HEK293T (cell line): ENCODE results near the gene SYNJ2.

Experiments used
- CTCF ChIA-PET: fragments of 350-600 bp; formaldehyde crosslinking; extraction: SDS; loops from one replicate; lab custom pipeline; 2021; ENCODE audit warnings: antibody characterized with exemption, inconsistent platforms; lab: Yijun Ruan, JAX
- POLR2A ChIA-PET: fragments of 350-600 bp; formaldehyde crosslinking; extraction: SDS; loops from one replicate; lab custom pipeline; 2020; ENCODE audit warnings: antibody characterized with exemption, inconsistent platforms; lab: Yijun Ruan, JAX
- DNase-seq: peaks from one replicate; pipeline ENCODE4 v3.0.0; 2012; ENCODE audit warnings: mixed read lengths; ENCODE audit errors: extremely low spot score
- ARNT ChIP-seq: fragments of 450-650 bp; IDR thresholded peaks from 2 replicates; pipeline ENCODE4 v1.6.1; 2017; ENCODE audit warnings: mild to moderate bottlenecking
- BHLHE40 ChIP-seq: fragments of 450-650 bp; IDR thresholded peaks from 2 replicates; pipeline ENCODE4 v1.6.1; 2016; ENCODE audit warnings: mild to moderate bottlenecking, moderate library complexity, borderline replicate concordance
- CTBP1 ChIP-seq: fragments of 450-650 bp; IDR thresholded peaks from 2 replicates; pipeline ENCODE4 v1.6.1; 2016; ENCODE audit warnings: borderline replicate concordance
- ELF4 ChIP-seq: fragments of 450-650 bp; IDR thresholded peaks from 2 replicates; pipeline ENCODE4 v1.6.1; 2017; ENCODE audit warnings: antibody characterized with exemption
- FOXA1 ChIP-seq: fragments of 450-650 bp; IDR thresholded peaks from 2 replicates; pipeline ENCODE4 v1.6.1; 2016; ENCODE audit warnings: mild to moderate bottlenecking
- FOXK2 ChIP-seq: fragments of 450-650 bp; IDR thresholded peaks from 2 replicates; pipeline ENCODE4 v1.6.1; 2016; ENCODE audit warnings: mild to moderate bottlenecking
- FOXM1 ChIP-seq: fragments of 450-650 bp; IDR thresholded peaks from 2 replicates; pipeline ENCODE4 v1.6.1; 2017; ENCODE audit warnings: mild to moderate bottlenecking, borderline replicate concordance
- HDGF ChIP-seq: fragments of 450-650 bp; IDR thresholded peaks from 2 replicates; pipeline ENCODE4 v1.6.1; 2017; ENCODE audit warnings: antibody characterized with exemption, borderline replicate concordance
- L3MBTL2 ChIP-seq: fragments of 450-650 bp; conservative IDR thresholded peaks from 2 replicates; pipeline ENCODE4 v1.6.1; 2016; ENCODE audit warnings: mild to moderate bottlenecking
- LEF1 ChIP-seq: fragments of 450-650 bp; IDR thresholded peaks from 2 replicates; pipeline ENCODE4 v1.6.1; 2017; ENCODE audit warnings: mild to moderate bottlenecking, borderline replicate concordance
- NFRKB ChIP-seq: fragments of 450-650 bp; IDR thresholded peaks from 2 replicates; pipeline ENCODE4 v1.6.1; 2016; ENCODE audit warnings: mild to moderate bottlenecking, moderate library complexity
- SP1 ChIP-seq: fragments of 450-650 bp; IDR thresholded peaks from 2 replicates; pipeline ENCODE4 v1.6.1; 2017
- SUZ12 ChIP-seq: fragments of 450-650 bp; IDR thresholded peaks from 2 replicates; pipeline ENCODE4 v1.6.1; 2016; ENCODE audit warnings: mild to moderate bottlenecking
- TARDBP ChIP-seq: fragments of 450-650 bp; IDR thresholded peaks from 2 replicates; pipeline ENCODE4 v1.6.1; 2016
- ZNF384 ChIP-seq: fragments of 450-650 bp; IDR thresholded peaks from 2 replicates; pipeline ENCODE4 v1.6.1; 2016
- TF ChIP-seq, protein P1 (sequence below): fragments of 450-650 bp; IDR thresholded peaks from 2 replicates; pipeline ENCODE4 v1.6.1; 2016

SYNJ2 gene

GRCh38 chr6:158013904-158014504, 32.3 kb downstream of the SYNJ2 start:
- ChIA-PET CTCF (interaction anchor here (0.6 to 4.5 kb wide), 2 partner anchors 12 to 13 kb away, joined by 3 to 22 read pairs; no protein-coding TSS in a partner anchor), POLR2A (interaction anchor here (0.6 kb wide), 1 partner anchor 18 kb away, joined by 3 read pairs; no protein-coding TSS in a partner anchor)
- TF ChIP-seq SP1 (no peak), BHLHE40 (no peak), SUZ12 (no peak), NFRKB (no peak), TARDBP (no peak), FOXK2 (no peak), FOXM1 (no peak), ELF4 (no peak), ARNT (no peak), L3MBTL2 (no peak), HDGF (no peak), FOXA1 (no peak), LEF1 (no peak), ZNF384 (no peak), CTBP1 (no peak)
- TF ChIP-seq, protein P1, sequence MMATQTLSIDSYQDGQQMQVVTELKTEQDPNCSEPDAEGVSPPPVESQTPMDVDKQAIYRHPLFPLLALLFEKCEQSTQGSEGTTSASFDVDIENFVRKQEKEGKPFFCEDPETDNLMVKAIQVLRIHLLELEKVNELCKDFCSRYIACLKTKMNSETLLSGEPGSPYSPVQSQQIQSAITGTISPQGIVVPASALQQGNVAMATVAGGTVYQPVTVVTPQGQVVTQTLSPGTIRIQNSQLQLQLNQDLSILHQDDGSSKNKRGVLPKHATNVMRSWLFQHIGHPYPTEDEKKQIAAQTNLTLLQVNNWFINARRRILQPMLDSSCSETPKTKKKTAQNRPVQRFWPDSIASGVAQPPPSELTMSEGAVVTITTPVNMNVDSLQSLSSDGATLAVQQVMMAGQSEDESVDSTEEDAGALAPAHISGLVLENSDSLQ = no peak
- no peak for DNase-seq

GRCh38 chr6:158014505-158015187, 33.0 kb downstream of the SYNJ2 start:
- CTCF ChIA-PET = interaction anchor here (4.5 kb wide), 1 partner anchor 12 kb away, joined by 22 read pairs; no protein-coding TSS in a partner anchor
- POLR2A ChIA-PET = no interaction called here
- TF ChIP-seq NFRKB (no peak), ZNF384 (no peak), SUZ12 (no peak), ARNT (no peak), CTBP1 (no peak), TARDBP (no peak), LEF1 (no peak), FOXK2 (no peak), BHLHE40 (no peak), FOXA1 (no peak), HDGF (no peak), L3MBTL2 (no peak)
- TF ChIP-seq, protein P1 = no peak
- no peak for DNase-seq

GRCh38 chr6:158015188-158015506, 33.5 kb downstream of the SYNJ2 start:
- TF ChIP-seq FOXM1 (no peak), HDGF (no peak), L3MBTL2 (no peak), SP1 (no peak)
- ChIA-PET POLR2A (no interaction called here), CTCF (interaction anchor here (4.5 kb wide), 1 partner anchor 11 kb away, joined by 22 read pairs; no protein-coding TSS in a partner anchor)
- no peak for DNase-seq

GRCh38 chr6:158016571-158017383, 35.1 kb downstream of the SYNJ2 start:
- DNase-seq = no peak
- ChIA-PET CTCF (interaction anchor here (1.0 to 4.5 kb wide), 2 partner anchors 9 to 34 kb away, joined by 5 to 22 read pairs; no protein-coding TSS in a partner anchor), POLR2A (no interaction called here)
- TF ChIP-seq BHLHE40 = no peak
- no peak for TF ChIP-seq HDGF
- TF ChIP-seq, protein P1 = no peak
- no peak for TF ChIP-seq SUZ12
- TF ChIP-seq CTBP1 = no peak
- no peak for TF ChIP-seq ZNF384
- TF ChIP-seq ARNT = no peak
- no peak for TF ChIP-seq ELF4

DNA sequence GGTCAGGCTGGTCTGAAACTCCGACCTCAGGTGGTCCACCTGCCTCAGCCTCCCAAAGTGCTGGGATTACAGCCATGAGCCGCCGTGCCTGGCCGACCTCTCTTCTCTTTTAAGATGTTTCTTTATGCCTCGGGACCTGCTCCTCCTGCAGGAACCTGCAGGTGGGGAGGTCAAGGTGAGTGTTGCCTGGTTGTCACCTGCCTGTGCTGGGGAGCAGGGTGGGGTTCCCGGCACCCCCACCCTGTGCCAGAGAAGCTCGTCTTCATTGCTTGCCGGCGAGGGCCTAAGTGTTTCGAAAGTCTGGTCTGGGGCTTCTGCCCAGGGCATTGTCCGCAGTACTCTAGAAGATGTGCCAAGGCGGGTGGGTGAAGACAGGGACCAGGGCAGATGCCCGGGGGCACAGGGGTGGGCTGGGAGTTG, 36.0 kb downstream of the SYNJ2 start:
- CTCF ChIA-PET = interaction anchor here (1.0 to 4.5 kb wide), 2 partner anchors 9 to 35 kb away, joined by 5 to 22 read pairs; no protein-coding TSS in a partner anchor
- DNase-seq = no peak
- TF ChIP-seq FOXK2 = no peak
- no peak for TF ChIP-seq LEF1
- no peak for TF ChIP-seq ELF4
- no peak for TF ChIP-seq L3MBTL2
- TF ChIP-seq SP1 = no peak
- TF ChIP-seq FOXM1 = no peak
- TF ChIP-seq NFRKB = no peak
- TF ChIP-seq CTBP1 = no peak
- no peak for TF ChIP-seq TARDBP
- TF ChIP-seq, protein P1 = no peak
- no peak for TF ChIP-seq SUZ12
- TF ChIP-seq HDGF = no peak
- no peak for TF ChIP-seq ZNF384
- POLR2A ChIA-PET = no interaction called here
